GM12878 (cell line): Measurements from ENCODE around the gene TBC1D10A. TPM values are rescaled to one million over a fixed set of nuclear protein-coding genes. Genes with fewer than 3 reads are reported as not detected.

Source experiments
- ATAC-seq: fragments of 200-7000 bp; cut with Tn5 transposase; 3 replicates; pipeline ENCODE4 v1.9.1; 2020; ENCODE audit warnings: mild to moderate bottlenecking, moderate library complexity
- BruUV-seq: library from RNA; stranded (reverse); fragments of 400-500 nt; replicated peaks from 2 replicates; lab custom pipeline; 2021; lab: Mats Ljungman, UMichigan
- CTCF ChIA-PET: fragments of 300-600 bp; sonication (Branson Sonifier 250); formaldehyde crosslinking; extraction: SDS; loops from one replicate; lab custom pipeline; 2021; ENCODE audit warnings: inconsistent platforms; lab: Yijun Ruan, JAX
- POLR2A ChIA-PET: fragments of 350-600 bp; formaldehyde crosslinking; extraction: SDS; loops from one replicate; lab custom pipeline; 2021; ENCODE audit warnings: inconsistent platforms; lab: Charles Lee
- RAD21 ChIA-PET: fragments of 300-600 bp; sonication (Branson Sonifier 250); formaldehyde crosslinking; loops from one replicate; lab custom pipeline; 2023; ENCODE audit warnings: antibody characterized with exemption; ENCODE audit not compliant: unreplicated experiment; lab: Charles Lee
- SMC1A ChIA-PET: fragments of 300-600 bp; sonication (Branson Sonifier 250); formaldehyde crosslinking; loops from one replicate; lab custom pipeline; 2023; ENCODE audit not compliant: unreplicated experiment, uncharacterized antibody; lab: Charles Lee
- DNase-seq: peaks from one replicate; pipeline ENCODE4 v3.0.0-alpha.2; 2011; ENCODE audit warnings: low read depth, low spot score
- FAIRE-seq: peaks from 3 replicates; lab custom pipeline; 2011; peaks lifted over from hg19 to GRCh38; lab: Jason Lieb, UNC
- H2AFZ ChIP-seq: 2 replicates; pipeline ENCODE4 v1.6.0; 2011; ENCODE audit warnings: low read depth, low read length, control low read depth; ENCODE audit not compliant: control insufficient read depth
- H3K27ac ChIP-seq: 2 replicates; pipeline ENCODE4 v1.5.1; 2011; ENCODE audit warnings: control low read depth; ENCODE audit not compliant: control insufficient read depth, insufficient read depth
- H3K27me3 ChIP-seq, 2 experiments: replicated peaks in 1 of 2; 2 replicates each; pipeline versions ENCODE4 v1.6.0 to v1.6.1; 2011; ENCODE audit warnings: low read length in 1 of 2; ENCODE audit not compliant: control insufficient read depth in 2 of 2, insufficient read depth in 2 of 2
- H3K36me3 ChIP-seq, 2 experiments: 2 replicates each; pipeline ENCODE4 v1.5.1; 2011; ENCODE audit warnings: low read length in 1 of 2; ENCODE audit not compliant: control insufficient read depth in 2 of 2, insufficient read depth in 2 of 2
- H3K4me1 ChIP-seq: 2 replicates; pipeline ENCODE4 v1.6.1; 2011; ENCODE audit warnings: mild to moderate bottlenecking, low read length, moderate library complexity, mixed read lengths; ENCODE audit not compliant: control insufficient read depth, insufficient read depth
- H3K4me2 ChIP-seq: 2 replicates; pipeline ENCODE4 v1.6.0; 2011; ENCODE audit warnings: control low read depth; ENCODE audit not compliant: control insufficient read depth, insufficient read depth
- H3K4me3 ChIP-seq: fragments of 200-600 bp; sonication (generic); 2 replicates; pipeline ENCODE4 v1.5.1; 2016
- H3K79me2 ChIP-seq: 2 replicates; pipeline ENCODE4 v1.6.0; 2011; ENCODE audit warnings: low read length; ENCODE audit not compliant: control insufficient read depth, insufficient read depth
- H3K9ac ChIP-seq: 2 replicates; pipeline ENCODE4 v1.8.0; 2011; ENCODE audit warnings: low read length, control low read depth, mixed read lengths; ENCODE audit not compliant: control insufficient read depth, insufficient read depth
- H3K9me3 ChIP-seq: replicated peaks from 3 replicates; pipeline ENCODE4 v1.5.1; 2011; ENCODE audit warnings: mild to moderate bottlenecking, low read length; ENCODE audit not compliant: control insufficient read depth, insufficient read depth
- H4K20me1 ChIP-seq: 2 replicates; pipeline ENCODE4 v1.6.0; 2011; ENCODE audit not compliant: control insufficient read depth, insufficient read depth
- BRCA1 ChIP-seq: IDR thresholded peaks from 2 replicates; pipeline ENCODE4 v1.6.1; 2011; ENCODE audit warnings: low read depth, low read length, improper control_type of control experiment
- CHD2 ChIP-seq: IDR thresholded peaks from 2 replicates; pipeline ENCODE4 v1.6.1; 2011; ENCODE audit warnings: low read depth, low read length, improper control_type of control experiment, borderline replicate concordance
- GABPA ChIP-seq: IDR thresholded peaks from 2 replicates; pipeline ENCODE4 v1.6.1; 2014; ENCODE audit warnings: antibody characterized with exemption, low read depth, mild to moderate bottlenecking, inconsistent platforms
- IRF4 ChIP-seq: IDR thresholded peaks from 2 replicates; pipeline ENCODE4 v1.6.1; 2011; ENCODE audit warnings: low read depth, low read length
- MTA2 ChIP-seq: fragments of 450-650 bp; IDR thresholded peaks from 2 replicates; pipeline ENCODE4 v1.6.1; 2016; ENCODE audit warnings: low read depth, mild to moderate bottlenecking, moderate library complexity
- RAD21 ChIP-seq: IDR thresholded peaks from 2 replicates; pipeline ENCODE4 v1.6.1; 2011; ENCODE audit warnings: mild to moderate bottlenecking, low read depth, low read length, moderate library complexity; ENCODE audit not compliant: insufficient read depth
- SIX5 ChIP-seq: IDR thresholded peaks from 2 replicates; pipeline ENCODE4 v1.6.1; 2011; ENCODE audit warnings: mild to moderate bottlenecking, low read depth, low read length, moderate library complexity; ENCODE audit not compliant: severe bottlenecking
- TCF7 ChIP-seq: IDR thresholded peaks from 2 replicates; pipeline ENCODE4 v1.6.1; 2014; ENCODE audit warnings: antibody characterized with exemption, borderline replicate concordance
- ZNF207 ChIP-seq: fragments of 450-650 bp; IDR thresholded peaks from 2 replicates; pipeline ENCODE4 v1.6.1; 2014; ENCODE audit warnings: antibody characterized with exemption, mild to moderate bottlenecking, borderline replicate concordance
- WGBS: methylation state at CpG from one replicate; pipeline ENCODE4 v1.1.6; 2016; ENCODE audit warnings: low lambda C conversion rate; ENCODE audit not compliant: insufficient replicate concordance, insufficient coverage; ENCODE audit errors: missing lambda C conversion rate; 5-methylcytosine and 5-hydroxymethylcytosine counted together
- in situ Hi-C: fragments of 300-500 bp; cut with MboI; formaldehyde crosslinking; loops from 9 replicates; pipeline ENCODE4 v1.14.3; 2018; ENCODE audit warnings: mixed read lengths
- intact Hi-C: fragments of 100-400 bp; cut with micrococcal nuclease; formaldehyde crosslinking; loops from one replicate; pipeline ENCODE4 v1.14.2; 2022; ENCODE audit not compliant: unreplicated experiment
- polyA plus RNA-seq, 11 experiments: library from polyadenylated mRNA; depleted of rRNA in 4 of 11; unstranded in 6 of 11; stranded (reverse) in 5 of 11; fragments of >200 nt; fragmentation: Nextera tagmentation in 4 of 11; fragmentation: Illumina TruSeq in 1 of 11; extraction: Ambion mirVana in 4 of 11; extraction: Trizol in 1 of 11; gene quantifications; 1 replicate in 1 of 11; 2 replicates in 10 of 11; pipeline versions ENCODE4 v1.2.1 to v1.2.3, GENCODE V29; 2011 to 2016; ENCODE audit warnings: inconsistent platforms in 2 of 11, missing spikeins in 2 of 11, low read depth in 1 of 11
- total RNA-seq, 4 experiments: library from RNA; depleted of rRNA in 3 of 4; stranded (reverse); fragments of >200 nt in 3 of 4; fragmentation: Illumina TruSeq in 1 of 4; extraction: Trizol in 1 of 4; gene quantifications; 2 replicates each; pipeline versions ENCODE4 v1.2.1 to v1.2.3, GENCODE V29; 2013 to 2021
- TF ChIP-seq, protein P1 (sequence below): fragments of 450-650 bp; formaldehyde crosslinking; IDR thresholded peaks from 2 replicates; pipeline ENCODE4 v1.5.0; 2022; ENCODE audit warnings: mild to moderate bottlenecking, missing genetic modification characterization
- TF ChIP-seq, protein P2 (sequence below): fragments of 450-650 bp; IDR thresholded peaks from 2 replicates; pipeline ENCODE4 v1.6.1; 2017; ENCODE audit warnings: mild to moderate bottlenecking, moderate library complexity

TBC1D10A gene
- total and polyA plus RNA-seq, 10 of the 15 experiments (the other 5 are each of a cell fraction or from before 2014, with no cell fraction given) = 0.27 to 25.7 (median 15.3) TPM

DNA sequence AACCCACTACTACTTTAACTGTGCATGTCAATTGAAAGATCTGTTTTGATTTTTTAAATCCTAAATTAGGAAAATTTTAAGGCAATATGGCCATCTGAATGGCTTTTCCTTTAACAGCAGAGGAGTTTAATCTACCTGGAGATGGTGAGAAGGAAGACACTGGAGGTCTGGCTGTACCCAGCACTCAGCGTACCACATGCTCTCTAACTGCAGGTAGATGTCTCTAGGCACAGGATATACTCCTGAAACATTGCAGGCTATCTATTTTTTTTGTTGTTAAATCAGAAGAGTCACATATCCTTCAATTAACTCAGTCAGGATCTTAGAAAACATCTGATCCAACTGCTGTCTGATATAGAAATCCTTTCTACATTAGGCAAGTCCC is 20.1 kb downstream of the TBC1D10A start:
- Histone ChIP-seq H3K4me2 (peak overlapping the region; percentile 99), H3K36me3 (peaks cover 10 to 19% of the 10 kb centered on the region in 2 experiments; a peak in 3 of 4 replicates), H4K20me1 (no peaks in the 10 kb centered on the region), H3K9me3 (no peaks in the 10 kb centered on the region), H3K79me2 (peaks cover 61% of the 10 kb centered on the region), H3K27ac (peak overlapping the region; percentile 96), H2AFZ (no peak overlapping the region; the same call in 1 of the 2 replicates), H3K27me3 (no peaks in the 10 kb centered on the region), H3K4me1 (peaks cover 96% of the 10 kb centered on the region), H3K4me3 (peak overlapping the region; percentile 51; the same call in 1 of the 2 replicates), H3K9ac (peak overlapping the region; percentile 82)
- no peak for FAIRE-seq
- whole genome bisulfite sequencing = 20% methylated on average over 1 of the region's 1 CpG
- ChIA-PET CTCF (interaction anchor here (1.0 to 18.4 kb wide), 2 partner anchors 17 to 81 kb away, joined by 4 to 177 read pairs; partner anchors contain the start of genes CASTOR1 and RNF215), POLR2A (interaction anchor here (0.8 to 16.1 kb wide), 4 partner anchors 8 to 117 kb away, joined by 3 to 198 read pairs (median 10); partner anchors contain the start of gene TBC1D10A), SMC1A (interaction anchor here (0.8 to 9.7 kb wide), 5 partner anchors 8 to 118 kb away, joined by 3 to 92 read pairs (median 6); partner anchors contain the start of genes CASTOR1 and TBC1D10A), RAD21 (interaction anchor here (0.8 to 8.2 kb wide), 6 partner anchors 17 to 118 kb away, joined by 3 to 88 read pairs (median 4); partner anchors contain the start of genes CASTOR1, CCDC157, SF3A1 and TBC1D10A)
- no peak for DNase-seq
- TF ChIP-seq TCF7 (no peak), RAD21 (no peak), GABPA (no peak), CHD2 (no peak), BRCA1 (no peak), MTA2 (no peak), IRF4 (no peak), ZNF207 (no peak), SIX5 (no peak)
- TF ChIP-seq, protein P1, sequence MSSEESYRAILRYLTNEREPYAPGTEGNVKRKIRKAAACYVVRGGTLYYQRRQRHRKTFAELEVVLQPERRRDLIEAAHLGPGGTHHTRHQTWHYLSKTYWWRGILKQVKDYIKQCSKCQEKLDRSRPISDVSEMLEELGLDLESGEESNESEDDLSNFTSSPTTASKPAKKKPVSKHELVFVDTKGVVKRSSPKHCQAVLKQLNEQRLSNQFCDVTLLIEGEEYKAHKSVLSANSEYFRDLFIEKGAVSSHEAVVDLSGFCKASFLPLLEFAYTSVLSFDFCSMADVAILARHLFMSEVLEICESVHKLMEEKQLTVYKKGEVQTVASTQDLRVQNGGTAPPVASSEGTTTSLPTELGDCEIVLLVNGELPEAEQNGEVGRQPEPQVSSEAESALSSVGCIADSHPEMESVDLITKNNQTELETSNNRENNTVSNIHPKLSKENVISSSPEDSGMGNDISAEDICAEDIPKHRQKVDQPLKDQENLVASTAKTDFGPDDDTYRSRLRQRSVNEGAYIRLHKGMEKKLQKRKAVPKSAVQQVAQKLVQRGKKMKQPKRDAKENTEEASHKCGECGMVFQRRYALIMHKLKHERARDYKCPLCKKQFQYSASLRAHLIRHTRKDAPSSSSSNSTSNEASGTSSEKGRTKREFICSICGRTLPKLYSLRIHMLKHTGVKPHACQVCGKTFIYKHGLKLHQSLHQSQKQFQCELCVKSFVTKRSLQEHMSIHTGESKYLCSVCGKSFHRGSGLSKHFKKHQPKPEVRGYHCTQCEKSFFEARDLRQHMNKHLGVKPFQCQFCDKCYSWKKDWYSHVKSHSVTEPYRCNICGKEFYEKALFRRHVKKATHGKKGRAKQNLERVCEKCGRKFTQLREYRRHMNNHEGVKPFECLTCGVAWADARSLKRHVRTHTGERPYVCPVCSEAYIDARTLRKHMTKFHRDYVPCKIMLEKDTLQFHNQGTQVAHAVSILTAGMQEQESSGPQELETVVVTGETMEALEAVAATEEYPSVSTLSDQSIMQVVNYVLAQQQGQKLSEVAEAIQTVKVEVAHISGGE (CRISPR knock-in tag) = no peak
- TF ChIP-seq, protein P2, sequence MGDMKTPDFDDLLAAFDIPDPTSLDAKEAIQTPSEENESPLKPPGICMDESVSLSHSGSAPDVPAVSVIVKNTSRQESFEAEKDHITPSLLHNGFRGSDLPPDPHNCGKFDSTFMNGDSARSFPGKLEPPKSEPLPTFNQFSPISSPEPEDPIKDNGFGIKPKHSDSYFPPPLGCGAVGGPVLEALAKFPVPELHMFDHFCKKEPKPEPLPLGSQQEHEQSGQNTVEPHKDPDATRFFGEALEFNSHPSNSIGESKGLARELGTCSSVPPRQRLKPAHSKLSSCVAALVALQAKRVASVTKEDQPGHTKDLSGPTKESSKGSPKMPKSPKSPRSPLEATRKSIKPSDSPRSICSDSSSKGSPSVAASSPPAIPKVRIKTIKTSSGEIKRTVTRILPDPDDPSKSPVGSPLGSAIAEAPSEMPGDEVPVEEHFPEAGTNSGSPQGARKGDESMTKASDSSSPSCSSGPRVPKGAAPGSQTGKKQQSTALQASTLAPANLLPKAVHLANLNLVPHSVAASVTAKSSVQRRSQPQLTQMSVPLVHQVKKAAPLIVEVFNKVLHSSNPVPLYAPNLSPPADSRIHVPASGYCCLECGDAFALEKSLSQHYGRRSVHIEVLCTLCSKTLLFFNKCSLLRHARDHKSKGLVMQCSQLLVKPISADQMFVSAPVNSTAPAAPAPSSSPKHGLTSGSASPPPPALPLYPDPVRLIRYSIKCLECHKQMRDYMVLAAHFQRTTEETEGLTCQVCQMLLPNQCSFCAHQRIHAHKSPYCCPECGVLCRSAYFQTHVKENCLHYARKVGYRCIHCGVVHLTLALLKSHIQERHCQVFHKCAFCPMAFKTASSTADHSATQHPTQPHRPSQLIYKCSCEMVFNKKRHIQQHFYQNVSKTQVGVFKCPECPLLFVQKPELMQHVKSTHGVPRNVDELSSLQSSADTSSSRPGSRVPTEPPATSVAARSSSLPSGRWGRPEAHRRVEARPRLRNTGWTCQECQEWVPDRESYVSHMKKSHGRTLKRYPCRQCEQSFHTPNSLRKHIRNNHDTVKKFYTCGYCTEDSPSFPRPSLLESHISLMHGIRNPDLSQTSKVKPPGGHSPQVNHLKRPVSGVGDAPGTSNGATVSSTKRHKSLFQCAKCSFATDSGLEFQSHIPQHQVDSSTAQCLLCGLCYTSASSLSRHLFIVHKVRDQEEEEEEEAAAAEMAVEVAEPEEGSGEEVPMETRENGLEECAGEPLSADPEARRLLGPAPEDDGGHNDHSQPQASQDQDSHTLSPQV = no peak
- no TSS peak for BruUV-seq
- no peak for ATAC-seq
- intact Hi-C loops (loop anchor here (2.0 kb wide), 1 partner anchor 18 kb away; the partner anchor contains the start of gene CASTOR1), in situ Hi-C loops (no loop called here)
